ENCODE measurements around the gene KRT28. TPM values are rescaled to one million over a fixed set of nuclear protein-coding genes. Genes with fewer than 3 reads are reported as not detected.

Gene KRT28
- total RNA-seq, 4 donors from 2014 or later = not detected

DNA sequence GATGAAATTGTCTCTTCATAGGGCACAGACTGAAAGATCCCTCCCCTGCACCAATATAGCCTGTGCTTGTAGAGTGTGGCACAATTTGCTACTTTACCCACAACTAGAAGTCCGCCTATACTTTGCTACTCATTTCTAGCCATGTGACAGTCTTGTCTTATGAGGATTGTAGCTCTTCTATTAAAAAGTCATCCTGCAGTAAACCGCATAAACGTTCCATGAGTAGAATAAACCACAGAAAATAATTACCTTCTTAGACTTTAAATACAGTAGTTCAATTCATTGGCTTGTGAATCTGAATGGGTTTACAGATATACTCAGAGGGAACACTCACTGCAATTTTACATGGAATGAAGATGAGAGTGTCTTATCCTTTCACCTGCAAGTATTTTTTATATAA is 21.8 kb downstream of the KRT28 start:
- Histone ChIP-seq H3K27ac (no peak overlapping the region), H3K4me3 (no peak overlapping the region), H3K4me1 (peaks cover 0 to 7% (median 0%) of the 10 kb centered on the region in 3 donors), H3K9me3 (no peaks in the 10 kb centered on the region), H3K36me3 (no peaks in the 10 kb centered on the region), H3K27me3 (peaks cover 0 to 78% (median 0%) of the 10 kb centered on the region in 4 donors)
- TF ChIP-seq, protein P1, sequence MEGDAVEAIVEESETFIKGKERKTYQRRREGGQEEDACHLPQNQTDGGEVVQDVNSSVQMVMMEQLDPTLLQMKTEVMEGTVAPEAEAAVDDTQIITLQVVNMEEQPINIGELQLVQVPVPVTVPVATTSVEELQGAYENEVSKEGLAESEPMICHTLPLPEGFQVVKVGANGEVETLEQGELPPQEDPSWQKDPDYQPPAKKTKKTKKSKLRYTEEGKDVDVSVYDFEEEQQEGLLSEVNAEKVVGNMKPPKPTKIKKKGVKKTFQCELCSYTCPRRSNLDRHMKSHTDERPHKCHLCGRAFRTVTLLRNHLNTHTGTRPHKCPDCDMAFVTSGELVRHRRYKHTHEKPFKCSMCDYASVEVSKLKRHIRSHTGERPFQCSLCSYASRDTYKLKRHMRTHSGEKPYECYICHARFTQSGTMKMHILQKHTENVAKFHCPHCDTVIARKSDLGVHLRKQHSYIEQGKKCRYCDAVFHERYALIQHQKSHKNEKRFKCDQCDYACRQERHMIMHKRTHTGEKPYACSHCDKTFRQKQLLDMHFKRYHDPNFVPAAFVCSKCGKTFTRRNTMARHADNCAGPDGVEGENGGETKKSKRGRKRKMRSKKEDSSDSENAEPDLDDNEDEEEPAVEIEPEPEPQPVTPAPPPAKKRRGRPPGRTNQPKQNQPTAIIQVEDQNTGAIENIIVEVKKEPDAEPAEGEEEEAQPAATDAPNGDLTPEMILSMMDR (IDR thresholded peaks at IDR 0.05) = no peak
- no peak for TF ChIP-seq POLR2A (IDR thresholded peaks at IDR 0.05)
- no peak for DNase-seq
- intact Hi-C loops (cut with DNase I) = no loop called here
- WGBS, 2 donors = 82 to 94% methylated on average over 3 of the region's 3 CpGs

DNA sequence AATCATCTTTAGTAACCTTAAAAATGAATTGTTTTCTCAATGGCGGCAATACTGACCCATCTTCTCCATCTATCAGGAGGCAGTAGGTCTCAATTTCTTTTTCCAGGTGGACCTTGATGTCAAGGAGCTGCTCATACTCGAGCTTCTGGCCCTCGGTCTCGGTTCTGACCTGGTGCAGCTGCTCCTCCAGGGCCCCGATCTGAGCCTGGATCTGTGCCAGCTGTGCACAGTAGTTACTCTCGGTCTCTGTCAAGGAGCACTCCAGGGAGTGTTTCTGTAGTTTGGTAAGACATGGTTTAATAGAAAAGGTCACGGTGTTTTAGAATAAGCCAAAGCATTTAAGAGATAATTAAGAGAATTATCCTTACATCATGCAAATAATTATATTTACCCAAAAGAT is 22.3 kb downstream of the KRT28 start:
- intact Hi-C loops (cut with DNase I) = no loop called here
- Histone ChIP-seq H3K27ac (no peak overlapping the region), H3K9me3 (no peaks in the 10 kb centered on the region)

DNA sequence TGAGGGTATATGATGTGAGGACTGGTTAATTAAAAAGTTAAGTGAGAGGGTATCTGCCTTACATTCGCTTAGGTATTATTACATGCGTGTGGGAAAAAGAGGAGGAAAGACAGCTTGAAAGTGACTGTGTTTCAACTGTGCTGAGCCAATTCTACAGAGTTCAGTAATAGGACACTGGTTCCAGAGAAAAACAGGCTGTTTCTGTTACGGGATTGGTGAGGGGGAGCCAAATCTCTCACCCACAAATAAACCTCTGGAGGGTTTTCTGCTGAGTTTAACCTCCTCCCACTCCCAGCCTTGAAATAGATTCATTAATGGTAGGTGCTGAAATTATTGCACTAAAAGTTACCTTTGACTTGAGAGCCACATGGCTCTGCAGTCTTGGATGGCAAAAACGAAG is 23.8 kb downstream of the KRT28 start:
- TF ChIP-seq, protein P1 (IDR thresholded peaks at IDR 0.05) = no peak
- TF ChIP-seq POLR2A (IDR thresholded peaks at IDR 0.05) = no peak
- intact Hi-C loops (cut with DNase I) = no loop called here
- no peak for DNase-seq
- Histone ChIP-seq H3K36me3 (no peaks in the 10 kb centered on the region), H3K9me3 (no peaks in the 10 kb centered on the region), H3K4me3 (no peak overlapping the region), H3K4me1 (peaks cover 0 to 7% (median 0%) of the 10 kb centered on the region in 3 donors), H3K27me3 (peaks cover 0 to 86% (median 0%) of the 10 kb centered on the region in 4 donors), H3K27ac (no peak overlapping the region)
- 66 to 87% methylated on average over 4 of the region's 4 CpGs for WGBS, 2 donors

More for the DNA sequence above, 22.3 kb downstream of the KRT28 start:
- H3K4me1 ChIP-seq = peaks cover 0 to 7% (median 0%) of the 10 kb centered on the region in 3 donors
- H3K36me3 ChIP-seq = no peaks in the 10 kb centered on the region
- 73 to 81% methylated on average over 6 to 7 of the region's 7 CpGs for WGBS, 2 donors
- DNase-seq = no peak
- H3K27me3 ChIP-seq = peaks cover 0 to 80% (median 0%) of the 10 kb centered on the region in 4 donors
- no peak overlapping the region for H3K4me3 ChIP-seq
- no peak for TF ChIP-seq POLR2A (IDR thresholded peaks at IDR 0.05)
- TF ChIP-seq, protein P1 (IDR thresholded peaks at IDR 0.05) = no peak

DNA sequence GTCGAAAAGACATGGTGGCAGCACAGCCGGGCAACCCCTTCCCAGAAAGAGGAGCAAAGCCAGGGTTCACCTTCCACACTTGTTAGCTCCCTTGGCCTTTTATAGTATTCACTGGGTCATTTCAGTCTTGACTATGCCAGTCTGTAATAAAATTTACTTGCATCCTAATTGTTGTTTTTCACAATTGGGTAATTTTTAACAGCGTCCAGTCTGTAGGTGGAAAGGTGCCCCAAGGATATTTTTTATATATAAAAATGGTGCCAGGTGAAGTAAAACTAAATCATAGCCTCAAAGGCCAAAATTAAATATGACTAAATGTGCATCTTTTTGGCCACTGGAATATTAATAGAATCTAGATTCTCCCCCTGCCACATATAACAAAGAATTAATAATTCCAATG is 27.7 kb downstream of the KRT28 start, which contains the start of gene KRT26:
TSS of gene KRT26 (minus strand) at position 101 of the 400 bp plus-strand sequence. CDS start at position 13, 88 bp downstream.
- no peaks in the 10 kb centered on the region for H3K36me3 ChIP-seq
- intact Hi-C loops (cut with DNase I) = no loop called here
- H3K9me3 ChIP-seq = no peaks in the 10 kb centered on the region
- H3K4me1 ChIP-seq = no peaks in the 10 kb centered on the region
- WGBS, 2 donors = 73 to 80% methylated on average over 3 of the region's 3 CpGs
- TF ChIP-seq, protein P1 (IDR thresholded peaks at IDR 0.05) = no peak
- no peak for TF ChIP-seq POLR2A (IDR thresholded peaks at IDR 0.05)
- peaks cover 0 to 60% (median 0%) of the 10 kb centered on the region in 4 donors for H3K27me3 ChIP-seq
- DNase-seq = no peak
- no peak within 1 kb of the TSS for H3K4me3 ChIP-seq
- H3K27ac ChIP-seq = no peak within 1 kb of the TSS

DNA sequence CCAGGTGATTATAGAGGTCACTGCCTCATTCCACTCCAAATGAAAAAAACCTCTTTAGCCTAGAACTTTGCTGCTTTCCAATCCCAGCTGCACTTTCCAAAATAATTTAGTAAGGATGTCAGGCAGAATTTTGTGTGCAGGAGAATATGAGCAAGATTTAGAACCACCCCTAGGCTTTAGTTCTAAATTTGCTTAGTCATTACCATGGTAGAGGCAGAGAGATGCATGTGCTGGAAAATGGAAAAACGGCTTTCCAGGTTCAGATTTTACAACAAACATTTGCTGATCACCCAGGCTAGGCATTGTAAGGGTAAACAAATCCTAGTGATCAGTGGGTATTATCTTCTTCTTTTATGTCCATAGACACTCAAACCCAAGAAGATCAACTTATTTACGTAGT is 34.1 kb downstream of the KRT28 start:
- Histone ChIP-seq H3K27ac (no peak overlapping the region), H3K4me3 (no peak overlapping the region), H3K36me3 (no peaks in the 10 kb centered on the region), H3K27me3 (peaks cover 0 to 20% (median 0%) of the 10 kb centered on the region in 4 donors), H3K4me1 (no peaks in the 10 kb centered on the region), H3K9me3 (peaks cover 0 to 28% (median 16%) of the 10 kb centered on the region in 3 donors)
- no peak for DNase-seq
- TF ChIP-seq, protein P1 (IDR thresholded peaks at IDR 0.05) = no peak
- TF ChIP-seq POLR2A (IDR thresholded peaks at IDR 0.05) = no peak
- 76 to 85% methylated on average over 2 of the region's 2 CpGs for WGBS, 2 donors
- intact Hi-C loops (cut with DNase I) = no loop called here
